Effector CD8-positive, alpha-beta T cell (primary cell): ENCODE data around the gene SRSF3.
A peak's percentile ranks its signal among the peaks of the same experiment; 100 is the strongest.

Experiments used
- DNase-seq: peaks from one replicate; lab custom pipeline; 2025; lab: John Stamatoyannopoulos, UW

The SRSF3 gene

GRCh38 chr6:36623547-36624459 lies 29.6 kb downstream of the SRSF3 start:
- DNase-seq: peak; percentile 63

GRCh38 chr6:36624461-36625157 lies 30.4 kb downstream of the SRSF3 start:
- no peak for DNase-seq

DNA sequence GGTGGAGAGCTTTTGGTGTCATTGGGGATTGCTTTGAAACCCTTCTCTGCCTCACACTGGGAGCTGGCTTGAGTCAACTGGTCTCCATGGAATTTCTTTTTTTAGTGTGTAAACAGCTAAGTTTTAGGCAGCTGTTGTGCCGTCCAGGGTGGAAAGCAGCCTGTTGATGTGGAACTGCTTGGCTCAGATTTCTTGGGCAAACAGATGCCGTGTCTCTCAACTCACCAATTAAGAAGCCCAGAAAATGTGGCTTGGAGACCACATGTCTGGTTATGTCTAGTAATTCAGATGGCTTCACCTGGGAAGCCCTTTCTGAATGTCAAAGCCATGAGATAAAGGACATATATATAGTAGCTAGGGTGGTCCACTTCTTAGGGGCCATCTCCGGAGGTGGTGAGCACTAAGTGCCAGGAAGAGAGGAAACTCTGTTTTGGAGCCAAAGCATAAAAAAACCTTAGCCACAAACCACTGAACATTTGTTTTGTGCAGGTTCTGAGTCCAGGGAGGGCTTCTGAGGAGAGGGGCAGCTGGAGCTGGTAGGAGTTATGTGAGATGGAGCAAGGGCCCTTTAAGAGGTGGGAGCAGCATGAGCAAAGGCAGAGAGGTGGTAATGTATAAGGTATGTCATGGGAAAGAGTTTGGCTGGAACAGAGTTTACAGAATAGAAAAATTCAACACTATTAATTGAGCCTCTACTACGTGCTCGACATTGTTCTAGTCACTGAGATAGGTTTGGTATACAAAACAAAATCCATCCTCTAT lies 31.2 kb downstream of the SRSF3 start:
- no peak for DNase-seq

DNA sequence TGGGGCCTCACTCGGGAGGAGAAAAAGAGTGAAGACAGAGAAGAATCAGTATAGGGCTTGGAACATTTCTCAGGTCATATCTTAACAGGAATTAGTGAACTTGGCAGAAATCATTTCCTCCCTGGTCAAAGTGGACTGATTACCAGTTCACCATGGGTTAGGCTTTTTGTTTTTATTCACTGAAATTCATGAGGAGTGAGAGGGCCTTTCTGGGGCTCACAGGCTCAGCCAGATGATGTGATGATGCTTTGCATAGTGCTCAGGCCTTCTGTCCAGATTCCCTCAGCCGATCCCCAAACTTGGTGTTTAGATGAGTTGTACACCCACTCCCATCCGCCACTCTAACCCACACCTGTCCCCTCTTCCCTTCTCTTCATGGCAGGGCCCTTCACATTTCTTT lies 32.5 kb downstream of the SRSF3 start:
- no peak for DNase-seq

DNA sequence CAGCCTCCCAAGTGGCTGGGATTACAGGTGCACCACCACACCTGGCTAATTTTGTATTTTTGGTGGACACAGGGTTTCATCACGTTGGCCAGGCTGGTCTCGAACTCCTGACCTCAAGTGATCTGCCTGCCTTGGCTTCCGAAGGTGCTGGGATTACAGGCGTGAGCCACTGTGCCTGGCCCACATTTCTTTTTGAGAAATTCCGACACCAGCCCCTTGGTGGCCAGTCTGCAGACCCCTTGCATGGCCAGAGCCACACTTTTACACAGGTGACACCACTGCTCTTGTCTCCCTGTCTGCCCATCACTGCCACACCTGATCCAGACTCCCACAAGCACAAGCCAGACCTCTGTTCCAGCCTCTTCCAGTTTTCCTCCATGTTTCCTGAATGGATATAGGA lies 33.0 kb downstream of the SRSF3 start:
- no peak for DNase-seq

DNA sequence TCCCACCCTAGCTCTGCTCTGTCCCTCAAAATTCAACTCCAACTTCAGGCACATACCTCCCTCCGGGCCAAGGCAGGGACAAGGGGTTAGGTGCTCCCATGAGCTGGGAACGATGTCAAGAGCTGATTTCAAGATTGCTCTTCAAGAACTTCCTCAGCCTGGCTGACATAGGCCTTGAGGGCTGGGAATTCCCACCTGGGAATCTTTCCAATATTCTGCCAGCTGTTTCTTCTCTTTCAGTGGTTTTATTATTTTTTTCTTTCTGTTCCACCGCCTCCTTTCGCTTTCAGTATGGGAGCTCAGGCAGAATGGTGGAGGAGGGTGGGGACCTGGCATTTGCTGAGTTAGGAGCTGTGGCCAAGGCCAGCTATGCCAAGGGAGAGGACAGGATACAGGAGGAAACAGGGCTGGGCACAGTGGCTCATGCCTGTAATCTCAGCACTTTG lies 33.7 kb downstream of the SRSF3 start:
- no peak for DNase-seq

GRCh38 chr6:36629784-36630183 lies 35.6 kb downstream of the SRSF3 start:
- no peak for DNase-seq

DNA sequence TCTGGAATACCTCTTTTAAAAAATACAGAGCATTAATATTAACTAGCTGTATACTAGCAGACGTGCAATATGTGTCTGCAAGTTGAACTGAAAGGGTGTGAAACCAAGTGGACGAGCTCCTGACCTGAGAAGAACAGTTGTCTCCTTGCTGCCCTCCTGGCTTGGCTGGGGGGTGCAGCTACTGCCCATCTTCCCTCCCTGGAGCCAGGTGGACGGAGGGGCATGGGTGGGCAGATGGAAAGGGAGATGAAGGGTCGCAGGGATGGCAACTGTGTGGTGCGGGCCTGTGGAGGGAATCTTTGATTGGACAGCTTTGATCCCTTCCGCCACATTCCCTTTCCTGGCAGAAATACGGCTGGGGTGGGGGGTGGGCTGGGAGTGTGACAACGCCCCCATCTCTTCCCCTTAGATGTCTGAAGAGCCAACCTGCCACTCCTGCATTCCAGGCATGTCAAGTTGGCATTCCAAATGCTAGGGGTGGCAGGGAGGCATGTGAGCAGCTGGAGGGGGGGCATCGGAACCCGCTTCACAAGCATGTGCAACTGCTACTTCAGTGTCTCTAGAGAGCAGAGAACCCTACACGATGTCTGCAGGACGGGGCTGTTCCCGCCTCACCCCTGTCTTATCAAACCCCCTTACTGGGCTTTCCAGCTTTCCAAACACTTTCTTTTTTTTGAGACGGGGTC lies 37.3 kb downstream of the SRSF3 start:
- DNase-seq: no peak

- DNase-seq: no peak
These were observed 39.2 kb downstream of the SRSF3 start for GRCh38 chr6:36633370-36633769.

DNA sequence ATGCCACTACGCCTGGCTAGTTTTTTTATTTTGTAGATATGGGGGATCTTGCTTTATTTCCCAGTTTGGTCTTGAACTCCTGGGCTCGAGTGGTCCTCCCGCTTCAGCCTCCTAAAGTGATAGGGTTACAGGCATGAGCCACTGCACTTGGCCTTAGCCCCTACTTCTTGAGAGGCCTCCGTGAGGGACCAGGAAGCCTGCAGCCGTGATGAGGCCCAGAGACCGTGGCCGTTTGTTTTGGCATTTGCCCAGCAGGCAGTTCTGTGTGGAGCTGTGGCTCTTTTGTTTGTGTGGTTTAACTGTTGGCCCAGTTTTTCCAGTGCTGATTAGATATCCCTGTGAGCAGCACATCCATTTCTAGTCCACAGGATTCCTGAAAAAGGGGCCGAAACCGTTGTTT lies 39.8 kb downstream of the SRSF3 start:
- DNase-seq: no peak

DNA sequence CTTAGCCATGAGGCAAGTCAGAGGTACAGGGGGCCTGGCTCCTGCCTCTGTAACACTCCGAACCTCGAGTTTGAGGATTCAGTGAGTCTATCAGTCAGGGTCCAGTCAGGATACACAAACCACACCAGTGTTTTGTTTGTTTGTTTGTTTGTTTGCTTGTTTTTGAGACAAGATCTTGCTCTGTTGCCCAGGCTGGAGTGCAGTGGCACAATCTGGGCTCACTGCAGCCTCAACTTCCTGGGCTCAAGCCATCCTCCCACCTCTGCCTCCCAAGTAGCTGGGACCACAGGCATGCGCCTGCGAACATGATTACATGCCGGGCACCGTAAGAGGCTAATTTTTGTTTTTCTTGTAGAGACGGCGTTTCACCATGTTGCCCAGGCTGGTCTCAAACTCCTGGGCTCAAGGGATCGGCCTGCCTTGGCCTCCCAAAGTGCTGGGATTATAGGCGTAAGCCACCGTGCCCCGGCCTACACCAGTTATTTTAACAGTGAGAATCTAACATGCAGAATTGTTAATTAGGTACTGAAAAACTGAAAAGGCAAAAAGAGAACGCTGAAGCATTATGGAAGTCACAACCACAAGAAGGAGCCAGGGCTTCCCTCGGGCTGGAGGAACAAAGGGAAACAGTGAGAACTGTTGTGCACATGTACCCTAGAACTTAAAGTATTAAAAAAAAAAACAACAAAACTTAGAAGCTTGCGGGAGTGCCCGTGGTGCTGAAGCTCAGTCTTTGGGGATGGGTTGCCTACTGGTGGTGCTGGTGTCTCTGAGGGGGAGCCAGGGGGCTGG lies 40.4 kb downstream of the SRSF3 start:
- no peak for DNase-seq

DNA sequence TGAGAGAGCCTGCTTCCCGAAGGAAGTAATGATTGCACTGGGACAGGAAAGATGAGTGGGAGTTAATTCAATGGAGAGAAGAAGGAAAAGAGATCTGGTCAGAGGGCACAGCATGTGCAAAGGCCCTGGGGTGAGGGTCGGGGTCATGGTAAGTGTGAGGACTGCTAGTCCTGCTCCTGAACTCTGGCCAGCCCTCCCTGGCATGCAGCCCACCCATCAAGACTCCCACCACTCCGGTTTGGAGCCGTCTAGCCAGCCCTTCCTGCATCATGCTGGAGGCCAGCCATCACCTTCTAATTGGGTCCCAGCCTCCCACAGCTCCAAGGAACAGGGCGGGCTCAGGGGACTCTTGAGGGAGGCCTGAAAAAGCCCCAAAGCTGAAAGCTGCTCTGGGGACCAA lies 42.1 kb downstream of the SRSF3 start:
- no peak for DNase-seq

DNA sequence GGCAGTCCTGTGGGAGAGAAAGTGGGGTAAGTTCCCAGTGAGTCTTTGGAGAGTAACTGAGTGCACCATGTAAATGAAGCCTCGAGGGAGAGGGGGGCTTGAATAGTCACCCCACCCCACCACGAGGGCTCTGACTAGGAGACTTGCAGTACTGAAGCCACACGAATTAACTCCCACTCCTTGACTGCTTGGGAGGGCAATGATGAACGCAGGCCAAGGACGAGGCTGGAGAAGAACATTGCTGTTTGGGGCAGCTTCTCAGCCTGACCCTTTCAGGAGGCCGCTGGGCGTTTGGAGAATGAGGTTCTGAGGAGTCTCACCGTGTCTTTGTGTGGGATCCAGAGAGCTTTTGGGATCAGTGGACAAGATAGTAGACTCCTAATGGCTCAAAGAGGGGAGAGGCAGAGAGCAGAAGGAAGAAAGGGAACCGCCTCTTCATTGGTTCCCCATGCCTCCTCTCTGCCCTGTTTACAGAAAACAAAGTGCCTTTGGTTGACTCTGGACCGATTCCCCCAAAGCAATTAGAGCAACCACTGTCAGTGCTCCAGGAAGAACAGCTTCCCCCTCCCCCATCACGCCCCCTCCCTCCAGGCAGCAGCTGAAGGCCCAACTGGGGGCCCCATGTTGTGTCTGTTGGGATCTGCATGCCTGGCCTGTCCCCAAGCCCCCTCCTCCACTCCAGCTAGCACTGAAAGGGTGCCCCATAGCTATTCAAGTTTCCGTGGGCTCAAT lies 42.7 kb downstream of the SRSF3 start:
- DNase-seq: no peak

DNA sequence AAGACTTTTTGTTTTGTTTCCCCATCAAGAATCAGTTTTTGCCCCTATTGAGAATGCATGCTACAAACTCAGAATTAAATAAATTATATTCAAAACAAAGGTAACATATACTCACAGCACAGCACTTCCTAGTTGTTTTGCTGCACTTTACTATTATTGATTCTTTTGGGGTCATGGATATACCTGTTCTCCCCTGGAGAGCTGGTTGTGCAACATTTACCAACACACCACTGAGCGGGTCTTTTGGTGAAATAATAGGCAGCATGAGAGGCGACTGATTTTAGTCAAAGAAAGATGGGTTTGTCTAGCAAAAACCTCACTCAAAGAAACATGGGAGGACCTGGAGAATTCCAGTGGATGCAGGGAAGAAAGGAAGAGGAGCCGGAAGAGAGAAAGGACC lies 44.4 kb downstream of the SRSF3 start:
- no peak for DNase-seq

DNA sequence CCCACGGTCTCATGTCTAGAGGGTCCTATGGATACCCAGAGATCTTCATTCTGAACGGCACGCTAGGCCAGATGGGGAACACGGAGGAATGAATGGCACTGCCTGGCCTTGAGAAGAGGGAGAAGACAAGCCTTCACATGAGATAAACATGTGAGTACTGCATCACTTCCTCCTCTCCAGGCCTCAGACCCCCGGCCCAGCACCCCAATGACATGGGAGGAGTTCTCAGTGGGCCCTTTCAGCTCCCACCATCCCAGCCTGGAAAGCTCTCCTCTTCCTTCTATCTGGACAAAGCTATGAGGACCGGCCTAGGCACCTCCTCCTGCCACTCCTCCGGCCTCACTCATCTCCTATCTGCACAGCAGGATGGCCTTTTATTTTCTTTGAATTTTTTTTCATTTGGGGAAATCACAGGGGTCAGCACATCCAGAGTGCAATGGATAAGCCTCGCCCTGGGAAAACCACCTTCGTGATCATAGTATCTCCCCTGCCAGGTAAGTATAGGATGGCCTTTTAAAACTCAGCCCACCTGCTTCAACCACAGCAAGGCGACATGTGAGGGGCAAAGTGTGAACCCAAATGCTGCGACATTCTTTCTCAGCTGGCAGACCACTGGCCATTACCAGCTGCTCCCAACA lies 45.1 kb downstream of the SRSF3 start:
- no peak for DNase-seq

DNA sequence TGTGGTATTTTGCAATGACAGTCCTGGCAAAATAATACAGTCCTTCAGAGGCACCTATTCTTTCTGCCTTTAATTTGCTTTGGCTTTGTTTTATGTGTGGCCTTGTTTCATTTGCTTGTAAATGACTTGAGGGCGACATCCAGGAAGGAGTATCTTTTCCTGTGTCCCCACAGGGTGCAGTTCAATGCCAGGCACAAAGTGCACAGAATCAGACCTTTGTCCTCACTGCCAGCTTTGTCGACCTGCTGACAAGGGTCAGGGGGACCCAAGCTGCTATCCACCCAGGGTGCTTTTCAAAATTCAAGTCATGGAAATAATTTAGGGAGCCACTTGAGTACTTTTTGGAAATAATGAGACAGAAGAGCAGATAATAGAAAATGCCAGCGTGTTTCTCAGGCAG lies 47.4 kb downstream of the SRSF3 start:
- no peak for DNase-seq

- no peak for DNase-seq
These were observed 49.0 kb downstream of the SRSF3 start for GRCh38 chr6:36642913-36643817.

DNA sequence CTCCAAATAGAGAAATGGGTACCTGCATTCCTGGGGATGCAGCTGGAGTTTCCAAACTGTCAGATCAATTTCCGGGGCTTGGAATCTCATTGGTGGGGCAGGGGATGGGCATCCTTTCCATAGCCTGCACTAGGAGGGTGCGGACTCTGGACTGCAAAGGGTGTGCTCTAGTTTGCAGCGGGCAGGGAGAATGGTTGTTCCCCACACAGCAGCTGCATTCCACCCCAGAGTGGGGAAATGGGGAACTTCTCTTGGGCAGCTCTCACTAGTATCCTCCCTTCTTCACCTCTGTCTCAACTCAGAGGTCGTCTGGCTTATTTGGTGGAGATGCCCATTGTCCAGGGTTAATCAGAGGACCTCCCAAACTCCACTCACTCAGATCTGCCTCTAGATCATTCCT lies 49.8 kb downstream of the SRSF3 start:
- DNase-seq: no peak

DNA sequence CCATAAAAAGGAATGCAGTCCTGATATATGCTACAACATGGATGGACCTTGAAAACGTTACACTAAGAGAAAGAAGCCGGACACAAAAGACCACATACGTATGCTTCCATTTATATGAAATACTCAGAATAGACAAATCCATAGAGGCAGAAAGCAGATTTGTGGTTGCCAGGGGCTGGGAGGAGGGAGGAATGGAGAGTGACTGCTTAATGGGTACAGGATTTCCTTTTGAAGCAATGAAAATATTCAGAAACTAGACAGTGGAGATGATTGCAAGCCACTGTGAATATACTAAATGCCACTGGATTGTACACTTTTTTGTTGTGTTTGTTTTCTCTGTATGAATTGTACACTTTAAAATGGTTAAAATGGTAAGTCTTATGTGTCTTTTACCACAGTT lies 54.9 kb downstream of the SRSF3 start:
- no peak for DNase-seq
